RWPE2 (cell line): ENCODE measurements around the gene IL10.

Experiments
- ATAC-seq: fragments of 200-7000 bp; cut with Tn5 transposase; 3 replicates; pipeline ENCODE4 v1.9.1; 2021; ENCODE audit warnings: low read depth
- DNase-seq: peaks from one replicate; pipeline ENCODE4 v3.0.0-alpha.2; 2020; ENCODE audit warnings: low spot score
- H3K27ac ChIP-seq: fragments of 450-650 bp; 2 replicates; pipeline ENCODE4 v1.5.1; 2017; ENCODE audit warnings: mild to moderate bottlenecking; ENCODE audit not compliant: poor library complexity, severe bottlenecking
- H3K27me3 ChIP-seq: fragments of 250-450 bp; sonication (Bioruptor Pico); 2 replicates; pipeline ENCODE4 v1.5.1; 2021; ENCODE audit warnings: mild to moderate bottlenecking, moderate library complexity; ENCODE audit not compliant: insufficient read depth, poor library complexity, severe bottlenecking
- H3K36me3 ChIP-seq: fragments of 250-450 bp; sonication (Bioruptor Pico); 2 replicates; pipeline ENCODE4 v1.5.1; 2020; ENCODE audit warnings: low read depth, mild to moderate bottlenecking, moderate library complexity
- H3K4me1 ChIP-seq: fragments of 250-450 bp; sonication (Bioruptor Pico); 2 replicates; pipeline ENCODE4 v1.5.1; 2021; ENCODE audit warnings: mild to moderate bottlenecking, moderate library complexity; ENCODE audit not compliant: insufficient read depth, poor library complexity, severe bottlenecking
- H3K4me3 ChIP-seq: fragments of 250-450 bp; sonication (Bioruptor Pico); 2 replicates; pipeline ENCODE4 v1.5.1; 2021; ENCODE audit warnings: mild to moderate bottlenecking, moderate library complexity; ENCODE audit not compliant: severe bottlenecking
- H3K9me3 ChIP-seq: fragments of 250-450 bp; sonication (Bioruptor Pico); 2 replicates; pipeline ENCODE4 v1.5.1; 2021; ENCODE audit warnings: mild to moderate bottlenecking, moderate library complexity; ENCODE audit not compliant: severe bottlenecking
- CTCF ChIP-seq: fragments of 450-650 bp; IDR thresholded peaks from one replicate; pipeline ENCODE4 v1.5.1; 2017; ENCODE audit warnings: mild to moderate bottlenecking, moderate library complexity; ENCODE audit not compliant: poor library complexity, severe bottlenecking

The IL10 gene

GRCh38 chr1:206736878-206737728 is 35.2 kb downstream of the IL10 start:
- Histone ChIP-seq H3K27ac (no peak overlapping the region), H3K9me3 (no peaks in the 10 kb centered on the region), H3K4me1 (peaks cover 3% of the 10 kb centered on the region), H3K27me3 (no peaks in the 10 kb centered on the region), H3K4me3 (no peak overlapping the region), H3K36me3 (peaks cover 26% of the 10 kb centered on the region)
- DNase-seq: no peak
- ATAC-seq: 0 out of 3 replicates have a peak, but pooled peaks have one; percentile 6
- TF ChIP-seq CTCF: no peak

- Histone ChIP-seq H3K27ac (no peak overlapping the region), H3K4me1 (peaks cover 3% of the 10 kb centered on the region), H3K4me3 (no peak overlapping the region), H3K27me3 (no peaks in the 10 kb centered on the region), H3K36me3 (peaks cover 37% of the 10 kb centered on the region), H3K9me3 (no peaks in the 10 kb centered on the region)
- ATAC-seq (no peak), DNase-seq (no peak)
- TF ChIP-seq CTCF: no peak
Observed at GRCh38 chr1:206735553-206736031, 36.7 kb downstream of the IL10 start.

GRCh38 chr1:206734499-206735142 is 37.7 kb downstream of the IL10 start:
- peaks cover 2% of the 10 kb centered on the region for H3K4me1 ChIP-seq
- no peaks in the 10 kb centered on the region for H3K27me3 ChIP-seq
- no peak overlapping the region for H3K4me3 ChIP-seq
- TF ChIP-seq CTCF: peak; percentile 59
- H3K27ac ChIP-seq: no peak overlapping the region
- ATAC-seq: peak; percentile 28; the same call in 1 of the 3 replicates
- H3K36me3 ChIP-seq: peaks cover 47% of the 10 kb centered on the region
- no peaks in the 10 kb centered on the region for H3K9me3 ChIP-seq
- no peak for DNase-seq

GRCh38 chr1:206732992-206733391 is 39.3 kb downstream of the IL10 start:
- Histone ChIP-seq H3K4me3 (no peak overlapping the region), H3K27me3 (no peaks in the 10 kb centered on the region), H3K27ac (no peak overlapping the region), H3K9me3 (no peaks in the 10 kb centered on the region), H3K36me3 (peaks cover 56% of the 10 kb centered on the region), H3K4me1 (no peaks in the 10 kb centered on the region)
- no peak for TF ChIP-seq CTCF
- ATAC-seq (no peak), DNase-seq (no peak)
